Measurements from ENCODE around the gene TECTB. TPM values are rescaled to one million over a fixed set of nuclear protein-coding genes. Genes with fewer than 3 reads are reported as not detected.

TECTB gene
- total RNA-seq, 1 experiment from 2014 or later = not detected

DNA sequence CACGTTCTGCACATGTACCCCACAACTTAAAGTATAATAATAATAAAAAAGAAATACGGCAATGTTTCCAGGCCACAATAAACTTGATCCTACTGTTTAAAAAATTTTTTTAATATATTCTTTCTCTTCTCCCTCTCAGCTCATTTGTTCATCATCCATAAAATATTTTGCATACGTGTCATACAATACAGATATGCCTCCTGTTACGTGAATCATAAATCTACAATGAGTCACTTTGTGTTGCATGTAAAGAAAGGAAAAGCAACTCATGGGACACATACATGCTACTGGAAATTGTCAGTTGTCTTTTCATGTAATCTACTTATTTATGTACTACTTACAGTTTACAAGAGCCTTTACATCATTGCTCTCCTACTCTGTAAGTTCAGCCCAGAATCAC is 1.1 kb upstream of the TECTB start:
- TF ChIP-seq, protein P1, sequence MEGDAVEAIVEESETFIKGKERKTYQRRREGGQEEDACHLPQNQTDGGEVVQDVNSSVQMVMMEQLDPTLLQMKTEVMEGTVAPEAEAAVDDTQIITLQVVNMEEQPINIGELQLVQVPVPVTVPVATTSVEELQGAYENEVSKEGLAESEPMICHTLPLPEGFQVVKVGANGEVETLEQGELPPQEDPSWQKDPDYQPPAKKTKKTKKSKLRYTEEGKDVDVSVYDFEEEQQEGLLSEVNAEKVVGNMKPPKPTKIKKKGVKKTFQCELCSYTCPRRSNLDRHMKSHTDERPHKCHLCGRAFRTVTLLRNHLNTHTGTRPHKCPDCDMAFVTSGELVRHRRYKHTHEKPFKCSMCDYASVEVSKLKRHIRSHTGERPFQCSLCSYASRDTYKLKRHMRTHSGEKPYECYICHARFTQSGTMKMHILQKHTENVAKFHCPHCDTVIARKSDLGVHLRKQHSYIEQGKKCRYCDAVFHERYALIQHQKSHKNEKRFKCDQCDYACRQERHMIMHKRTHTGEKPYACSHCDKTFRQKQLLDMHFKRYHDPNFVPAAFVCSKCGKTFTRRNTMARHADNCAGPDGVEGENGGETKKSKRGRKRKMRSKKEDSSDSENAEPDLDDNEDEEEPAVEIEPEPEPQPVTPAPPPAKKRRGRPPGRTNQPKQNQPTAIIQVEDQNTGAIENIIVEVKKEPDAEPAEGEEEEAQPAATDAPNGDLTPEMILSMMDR (conservative IDR thresholded peaks at IDR 0.05; ENCODE audit: low read depth, low read length) = no peak
- no peak for TF ChIP-seq EZH2 (IDR thresholded peaks at IDR 0.05; ENCODE audit: borderline replicate concordance, low read depth, low read length, poor library complexity, severe bottlenecking)
- Histone ChIP-seq H3K9me3 (ENCODE audit: low read depth, low read length, poor library complexity, severe bottlenecking) (no peaks in the 10 kb centered on the region), H3K27me3 (replicated peaks; ENCODE audit: insufficient read depth, low read depth, low read length, poor library complexity) (peaks cover 18% of the 10 kb centered on the region), H3K4me1 (ENCODE audit: insufficient read depth, low read length, poor library complexity, severe bottlenecking) (no peaks in the 10 kb centered on the region), H3K27ac (ENCODE audit: low read depth, low read length, poor library complexity, severe bottlenecking) (no peak overlapping the region), H3K36me3 (ENCODE audit: insufficient read depth, low read length, poor library complexity, severe bottlenecking) (no peaks in the 10 kb centered on the region), H3K4me3 (ENCODE audit: low read depth, low read length, poor library complexity, severe bottlenecking) (no peak overlapping the region)
- CTCF ChIA-PET = no interaction called here
- no TSS peak for BruUV-seq (replicated peaks)
- intact Hi-C loops (cut with micrococcal nuclease; ENCODE audit: unreplicated experiment) = no loop called here
- POLR2A ChIA-PET (ENCODE audit: low non-redundant PET) = no interaction called here
- DNase-seq (ENCODE audit: low spot score) = no peak

DNA sequence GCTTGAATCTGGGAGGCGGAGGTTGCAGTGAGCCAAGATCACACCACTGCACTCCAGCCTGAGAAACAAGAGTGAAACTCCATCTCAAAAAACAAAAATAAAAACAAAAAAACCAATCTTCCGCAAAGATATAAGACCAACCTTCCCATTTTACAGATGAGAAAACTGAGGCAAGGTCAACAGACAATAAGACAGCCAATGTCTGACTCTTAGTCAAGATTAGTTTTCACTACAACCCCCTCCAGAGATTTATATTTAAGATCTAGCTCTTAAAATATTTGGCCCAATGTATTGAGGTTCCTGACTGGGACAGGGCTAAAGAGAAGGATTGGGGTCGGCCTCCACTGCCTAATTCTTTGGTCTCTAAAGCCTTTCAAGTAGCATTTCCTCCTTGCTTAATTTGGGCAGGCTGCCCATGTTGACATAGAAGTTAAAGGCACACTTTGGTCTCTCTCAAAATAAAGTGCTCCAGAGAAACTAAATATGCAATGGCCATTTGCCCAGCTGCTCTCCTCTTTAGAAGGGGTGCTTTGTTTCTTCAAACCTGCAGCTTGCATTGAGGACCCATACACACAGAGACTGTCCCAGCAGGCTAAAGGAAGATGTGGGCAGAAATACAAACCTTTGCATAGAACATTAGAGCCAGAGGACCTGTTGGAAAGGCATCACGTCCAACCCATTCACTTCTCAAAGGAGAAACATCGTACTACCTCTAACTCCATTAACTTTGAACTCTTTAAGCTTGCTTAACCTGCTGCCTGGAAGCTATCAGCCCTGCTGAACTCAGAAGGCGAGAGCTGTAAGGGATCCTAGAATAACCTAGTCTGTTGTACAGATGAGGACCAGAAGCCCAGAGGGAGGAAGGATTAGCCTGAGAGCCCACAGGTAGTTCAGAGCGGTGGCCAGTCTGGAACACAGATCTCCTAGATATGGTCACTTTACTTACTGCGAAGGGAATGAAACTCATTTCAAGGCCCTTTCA is 3.9 kb downstream of the TECTB start:
- intact Hi-C loops (cut with micrococcal nuclease; ENCODE audit: unreplicated experiment) = no loop called here
- no peaks in the 10 kb centered on the region for H3K9me3 ChIP-seq (ENCODE audit: low read depth, low read length, poor library complexity, severe bottlenecking)
- no TSS peak for BruUV-seq (replicated peaks)
- DNase-seq (ENCODE audit: low spot score) = no peak
- H3K27me3 ChIP-seq (replicated peaks; ENCODE audit: insufficient read depth, low read depth, low read length, poor library complexity) = peaks cover 17% of the 10 kb centered on the region
- POLR2A ChIA-PET (ENCODE audit: low non-redundant PET) = no interaction called here
- no peaks in the 10 kb centered on the region for H3K36me3 ChIP-seq (ENCODE audit: insufficient read depth, low read length, poor library complexity, severe bottlenecking)
- H3K27ac ChIP-seq (ENCODE audit: low read depth, low read length, poor library complexity, severe bottlenecking) = no peak overlapping the region
- TF ChIP-seq EZH2 (IDR thresholded peaks at IDR 0.05; ENCODE audit: borderline replicate concordance, low read depth, low read length, poor library complexity, severe bottlenecking) = no peak
- TF ChIP-seq, protein P1 (conservative IDR thresholded peaks at IDR 0.05; ENCODE audit: low read depth, low read length) = no peak
- no peak overlapping the region for H3K4me3 ChIP-seq (ENCODE audit: low read depth, low read length, poor library complexity, severe bottlenecking)
- CTCF ChIA-PET = no interaction called here
- H3K4me1 ChIP-seq (ENCODE audit: insufficient read depth, low read length, poor library complexity, severe bottlenecking) = no peaks in the 10 kb centered on the region

DNA sequence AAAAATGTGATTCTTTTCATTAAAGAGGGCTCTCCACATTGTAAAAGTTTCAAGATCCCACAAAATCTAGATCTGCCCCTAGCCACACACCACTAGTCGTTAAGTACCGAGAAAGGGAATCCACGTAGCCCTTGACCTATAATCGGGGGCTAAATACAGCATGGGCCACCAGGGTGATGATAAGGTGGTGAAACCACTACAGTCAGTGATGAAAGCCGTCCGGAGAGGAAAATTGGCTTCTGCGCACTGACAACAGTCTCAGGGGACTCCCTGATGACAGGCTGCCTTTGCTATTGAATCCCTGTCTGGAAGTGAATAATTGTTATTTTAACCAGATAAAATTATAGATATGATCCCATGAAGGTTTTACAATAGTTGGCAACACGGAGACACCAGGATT is 4.6 kb downstream of the TECTB start:
- Histone ChIP-seq H3K4me1 (ENCODE audit: insufficient read depth, low read length, poor library complexity, severe bottlenecking) (no peaks in the 10 kb centered on the region), H3K27ac (ENCODE audit: low read depth, low read length, poor library complexity, severe bottlenecking) (no peak overlapping the region), H3K36me3 (ENCODE audit: insufficient read depth, low read length, poor library complexity, severe bottlenecking) (no peaks in the 10 kb centered on the region), H3K9me3 (ENCODE audit: low read depth, low read length, poor library complexity, severe bottlenecking) (no peaks in the 10 kb centered on the region), H3K4me3 (ENCODE audit: low read depth, low read length, poor library complexity, severe bottlenecking) (no peak overlapping the region), H3K27me3 (replicated peaks; ENCODE audit: insufficient read depth, low read depth, low read length, poor library complexity) (peaks cover 10% of the 10 kb centered on the region)
- CTCF ChIA-PET = no interaction called here
- no peak for DNase-seq (ENCODE audit: low spot score)
- TF ChIP-seq EZH2 (IDR thresholded peaks at IDR 0.05; ENCODE audit: borderline replicate concordance, low read depth, low read length, poor library complexity, severe bottlenecking) = no peak
- TF ChIP-seq, protein P1 (conservative IDR thresholded peaks at IDR 0.05; ENCODE audit: low read depth, low read length) = no peak
- intact Hi-C loops (cut with micrococcal nuclease; ENCODE audit: unreplicated experiment) = no loop called here
- BruUV-seq (replicated peaks) = no TSS peak
- POLR2A ChIA-PET (ENCODE audit: low non-redundant PET) = no interaction called here
